Right lobe of liver (tissue), 4 donors: ENCODE data around the gene TRH.

ENCODE experiments used
- CTCF ChIP-seq, 4 donors: fragments of 200-600 bp in 3 of 4; fragments of 450-650 bp in 1 of 4; IDR thresholded peaks; one replicate each; pipeline versions ENCODE4 v1.5.1 to v1.8.0; 2016 to 2022; ENCODE audit warnings: antibody characterized with exemption in 4 of 4, mild to moderate bottlenecking in 2 of 4
- POLR2A ChIP-seq: fragments of 450-650 bp; IDR thresholded peaks from one replicate; pipeline ENCODE4 v1.6.1; 2017; ENCODE audit warnings: antibody characterized with exemption, mild to moderate bottlenecking
- donor health status: DM: no; HTN: no; CAD: no.
- donor health status: DM: no; HTN: no; CAD: no.
- donor health status: DM: no; HTN: yes; CAD: no.

- TF ChIP-seq CTCF (IDR thresholded peaks at IDR 0.05): no peak
- TF ChIP-seq POLR2A: no peak
Observed at GRCh38 chr3:129933471-129933870, 41.0 kb upstream of the TRH start.
